K562 (cell line): ENCODE data around the gene WFDC1. TPM values are rescaled to one million over a fixed set of nuclear protein-coding genes. Genes with fewer than 3 reads are reported as not detected.

Experiments used
- ATAC-seq: fragments of 200-7000 bp; cut with Tn5 transposase; 3 replicates; pipeline ENCODE4 v1.9.1; 2020; ENCODE audit warnings: moderate library complexity
- BruUV-seq: library from RNA; stranded (reverse); fragments of 400-500 nt; replicated peaks from 2 replicates; lab custom pipeline; 2021; lab: Mats Ljungman, UMichigan
- CTCF ChIA-PET: fragments of 300-600 bp; formaldehyde crosslinking; extraction: SDS; loops from one replicate; lab custom pipeline; 2021; ENCODE audit warnings: low intra/inter-chr PET ratio; lab: Yijun Ruan, JAX
- POLR2A ChIA-PET: fragments of 300-600, 350-650 bp; sonication (Branson Sonifier 250); formaldehyde crosslinking; extraction: SDS; loops from one replicate; lab custom pipeline; 2021; ENCODE audit warnings: antibody characterized with exemption, inconsistent platforms; lab: Yijun Ruan, JAX
- DNase-seq, 4 experiments: peaks; one replicate each; pipeline versions ENCODE4 v3.0.0 to v3.0.0-alpha.2; 2011 to 2018; ENCODE audit warnings: low spot score in 3 of 4, mixed read lengths in 3 of 4; ENCODE audit errors: extremely low read depth in 1 of 4
- FAIRE-seq: peaks from 2 replicates; lab custom pipeline; 2011; peaks lifted over from hg19 to GRCh38; lab: Jason Lieb, UNC
- H2AFZ ChIP-seq: 2 replicates; pipeline ENCODE4 v1.6.0; 2011; ENCODE audit warnings: low read depth, low read length, control low read depth, inconsistent platforms
- H3K27ac ChIP-seq: fragments of 200-600 bp; 3 replicates; pipeline ENCODE4 v1.8.0; 2011; ENCODE audit warnings: low read depth, mild to moderate bottlenecking, control low read depth, inconsistent platforms, low read length, moderate library complexity, mixed read lengths; ENCODE audit errors: extremely low read depth
- H3K27me3 ChIP-seq, 2 experiments: fragments of 300-600 bp in 1 of 2; 2 replicates in 1 of 2; 3 replicates in 1 of 2; pipeline versions ENCODE4 v1.6.0 to v1.8.0; 2011; ENCODE audit warnings: inconsistent platforms in 2 of 2, low read length in 2 of 2, mild to moderate bottlenecking in 1 of 2, mixed read lengths in 1 of 2, moderate library complexity in 1 of 2; ENCODE audit not compliant: control insufficient read depth in 2 of 2, insufficient read depth in 2 of 2
- H3K36me3 ChIP-seq: fragments of 300-600 bp; 3 replicates; pipeline ENCODE4 v1.8.0; 2011; ENCODE audit warnings: mild to moderate bottlenecking, low read length, inconsistent platforms; ENCODE audit not compliant: control insufficient read depth, insufficient read depth
- H3K4me1 ChIP-seq, 2 experiments: fragments of 200-600 bp in 1 of 2; replicated peaks in 1 of 2; 2 replicates in 1 of 2; 3 replicates in 1 of 2; pipeline versions ENCODE4 v1.5.1 to v1.8.0; 2011; ENCODE audit warnings: inconsistent platforms in 2 of 2, low read length in 2 of 2, mild to moderate bottlenecking in 1 of 2, mixed read lengths in 1 of 2, moderate library complexity in 1 of 2; ENCODE audit not compliant: control insufficient read depth in 2 of 2, insufficient read depth in 2 of 2
- H3K4me2 ChIP-seq: 2 replicates; pipeline ENCODE4 v1.6.1; 2011; ENCODE audit warnings: low read length, control low read depth, inconsistent platforms, mixed read lengths; ENCODE audit not compliant: insufficient read depth
- H3K4me3 ChIP-seq: fragments of 200-600 bp; sonication (generic), shearing (Covaris generic); 2 replicates; pipeline ENCODE4 v1.5.1; 2016; ENCODE audit warnings: control low read depth, inconsistent platforms
- H3K79me2 ChIP-seq: fragments of 200-600 bp; 3 replicates; pipeline ENCODE4 v1.8.0; 2011; ENCODE audit warnings: low read length, inconsistent platforms; ENCODE audit not compliant: control insufficient read depth, insufficient read depth
- H3K9ac ChIP-seq, 2 experiments: 2 replicates each; pipeline versions ENCODE4 v1.6.0 to v1.6.1; 2011; ENCODE audit warnings: low read depth in 2 of 2, low read length in 2 of 2, control low read depth in 1 of 2, inconsistent platforms in 1 of 2, mild to moderate bottlenecking in 1 of 2, mixed read lengths in 1 of 2; ENCODE audit not compliant: insufficient read depth in 1 of 2
- H3K9me1 ChIP-seq: one replicate; pipeline ENCODE4 v1.6.0; 2011; ENCODE audit warnings: inconsistent platforms, mild to moderate bottlenecking, low read length, moderate library complexity; ENCODE audit not compliant: control insufficient read depth, insufficient read depth
- H3K9me3 ChIP-seq: replicated peaks from 2 replicates; pipeline ENCODE4 v1.5.1; 2011; ENCODE audit warnings: low read depth, low read length, inconsistent platforms; ENCODE audit not compliant: control insufficient read depth, insufficient read depth
- H4K20me1 ChIP-seq: replicated peaks from 2 replicates; pipeline ENCODE4 v1.6.1; 2011; ENCODE audit warnings: low read length, inconsistent platforms, mixed read lengths; ENCODE audit not compliant: control insufficient read depth, insufficient read depth
- FOXK2 ChIP-seq, 2 experiments: fragments of 450-650 bp; IDR thresholded peaks in 1 of 2; conservative IDR thresholded peaks in 1 of 2; 2 replicates each; pipeline ENCODE4 v1.6.1; 2016; ENCODE audit warnings: low read depth in 2 of 2, mild to moderate bottlenecking in 1 of 2
- YY1 ChIP-seq, 3 experiments: IDR thresholded peaks; 2 replicates each; pipeline ENCODE4 v1.6.1; 2011; ENCODE audit warnings: low read length in 2 of 3, mild to moderate bottlenecking in 2 of 3, moderate library complexity in 2 of 3, borderline replicate concordance in 1 of 3, control low read depth in 1 of 3, low read depth in 1 of 3; ENCODE audit not compliant: insufficient read depth in 3 of 3, insufficient replicate concordance in 2 of 3, control insufficient read depth in 1 of 3, insufficient read length in 1 of 3; ENCODE audit errors: extremely low read depth in 1 of 3
- WGBS: fragments of 100-300 bp; shearing (Covaris generic); methylation state at CpG from one replicate; pipeline ENCODE4 v1.1.6; 2016; ENCODE audit warnings: low coverage, mixed read lengths; ENCODE audit not compliant: insufficient coverage; ENCODE audit errors: missing lambda C conversion rate; 5-methylcytosine and 5-hydroxymethylcytosine counted together
- in situ Hi-C: fragments of 300-500 bp; cut with MboI; formaldehyde crosslinking; loops from 4 replicates; pipeline ENCODE4 v1.15.0; 2018; ENCODE audit warnings: inconsistent platforms, mixed read lengths
- intact Hi-C: fragments of 100-400 bp; cut with micrococcal nuclease; formaldehyde crosslinking; loops from 2 replicates; pipeline ENCODE4 v1.14.2; 2022
- polyA plus RNA-seq, 8 experiments: library from polyadenylated mRNA; depleted of rRNA in 4 of 8; stranded (reverse) in 5 of 8; unstranded in 3 of 8; fragments of >200 nt; fragmentation: Nextera tagmentation in 2 of 8; fragmentation: Illumina TruSeq in 1 of 8; extraction: Ambion mirVana in 2 of 8; extraction: Trizol in 1 of 8; gene quantifications; 2 replicates each; pipeline versions ENCODE4 v1.2.1 to v1.2.3, GENCODE V29; 2011 to 2014; ENCODE audit warnings: inconsistent platforms in 1 of 8, missing spikeins in 1 of 8
- total RNA-seq, 7 experiments: library from RNA; depleted of rRNA in 6 of 7; stranded (reverse); fragments of >200 nt in 6 of 7; fragmentation: Illumina TruSeq in 2 of 7; extraction: Trizol in 2 of 7; gene quantifications; 2 replicates each; pipeline versions ENCODE4 v1.2.1 to v1.2.3, GENCODE V29; 2011 to 2021; ENCODE audit warnings: low replicate concordance in 1 of 7
- TF ChIP-seq, protein P1 (sequence below): fragments of 450-650 bp; IDR thresholded peaks from 2 replicates; pipeline ENCODE4 v1.6.1; 2018; ENCODE audit not compliant: partially characterized antibody
- TF ChIP-seq, protein P2 (sequence below): fragments of 450-650 bp; formaldehyde crosslinking; IDR thresholded peaks from 2 replicates; pipeline ENCODE4 v1.4.0; 2022; ENCODE audit warnings: missing genetic modification characterization

WFDC1 gene
- total and polyA plus RNA-seq, 9 of the 15 experiments (the other 6 are each of a cell fraction or from before 2014, with no cell fraction given): not detected

- Histone ChIP-seq H3K79me2 (no peaks in the 10 kb centered on the region), H2AFZ (no peak overlapping the region), H3K9me1 (no peaks in the 10 kb centered on the region), H4K20me1 (no peaks in the 10 kb centered on the region), H3K4me1 (0 out of 5 replicates have a peak, but pooled peaks cover 0 to 2% of the 10 kb centered on the region in 2 experiments), H3K9me3 (no peaks in the 10 kb centered on the region), H3K9ac (no peak overlapping the region), H3K27ac (no peak overlapping the region), H3K27me3 (peaks cover 33 to 68% of the 10 kb centered on the region in 2 experiments), H3K36me3 (no peaks in the 10 kb centered on the region), H3K4me2 (no peak overlapping the region), H3K4me3 (no peak overlapping the region)
- in situ Hi-C loops (no loop called here), intact Hi-C loops (no loop called here)
- no TSS peak for BruUV-seq
- WGBS: 6% methylated on average over 6 of the region's 6 CpGs
- ATAC-seq (no peak), FAIRE-seq (no peak), DNase-seq (no peak)
- CTCF ChIA-PET: no interaction called here
- POLR2A ChIA-PET: no interaction called here
- TF ChIP-seq FOXK2 (conservative IDR thresholded peaks at IDR 0.05 in 1 of 2, IDR thresholded peaks at IDR 0.05 in 1 of 2; ENCODE audit: low read depth in 2 of 2) (peak in 1 of 2 experiments; percentile 30; a peak in 1 of 4 replicates), YY1 (IDR thresholded peaks at IDR 0.05; ENCODE audit: borderline replicate concordance in 1 of 3, control insufficient read depth in 1 of 3, extremely low read depth in 1 of 3, insufficient read depth in 3 of 3, insufficient read length in 1 of 3, insufficient replicate concordance in 2 of 3, low read depth in 1 of 3, low read length in 2 of 3) (no peak)
- TF ChIP-seq, protein P1, sequence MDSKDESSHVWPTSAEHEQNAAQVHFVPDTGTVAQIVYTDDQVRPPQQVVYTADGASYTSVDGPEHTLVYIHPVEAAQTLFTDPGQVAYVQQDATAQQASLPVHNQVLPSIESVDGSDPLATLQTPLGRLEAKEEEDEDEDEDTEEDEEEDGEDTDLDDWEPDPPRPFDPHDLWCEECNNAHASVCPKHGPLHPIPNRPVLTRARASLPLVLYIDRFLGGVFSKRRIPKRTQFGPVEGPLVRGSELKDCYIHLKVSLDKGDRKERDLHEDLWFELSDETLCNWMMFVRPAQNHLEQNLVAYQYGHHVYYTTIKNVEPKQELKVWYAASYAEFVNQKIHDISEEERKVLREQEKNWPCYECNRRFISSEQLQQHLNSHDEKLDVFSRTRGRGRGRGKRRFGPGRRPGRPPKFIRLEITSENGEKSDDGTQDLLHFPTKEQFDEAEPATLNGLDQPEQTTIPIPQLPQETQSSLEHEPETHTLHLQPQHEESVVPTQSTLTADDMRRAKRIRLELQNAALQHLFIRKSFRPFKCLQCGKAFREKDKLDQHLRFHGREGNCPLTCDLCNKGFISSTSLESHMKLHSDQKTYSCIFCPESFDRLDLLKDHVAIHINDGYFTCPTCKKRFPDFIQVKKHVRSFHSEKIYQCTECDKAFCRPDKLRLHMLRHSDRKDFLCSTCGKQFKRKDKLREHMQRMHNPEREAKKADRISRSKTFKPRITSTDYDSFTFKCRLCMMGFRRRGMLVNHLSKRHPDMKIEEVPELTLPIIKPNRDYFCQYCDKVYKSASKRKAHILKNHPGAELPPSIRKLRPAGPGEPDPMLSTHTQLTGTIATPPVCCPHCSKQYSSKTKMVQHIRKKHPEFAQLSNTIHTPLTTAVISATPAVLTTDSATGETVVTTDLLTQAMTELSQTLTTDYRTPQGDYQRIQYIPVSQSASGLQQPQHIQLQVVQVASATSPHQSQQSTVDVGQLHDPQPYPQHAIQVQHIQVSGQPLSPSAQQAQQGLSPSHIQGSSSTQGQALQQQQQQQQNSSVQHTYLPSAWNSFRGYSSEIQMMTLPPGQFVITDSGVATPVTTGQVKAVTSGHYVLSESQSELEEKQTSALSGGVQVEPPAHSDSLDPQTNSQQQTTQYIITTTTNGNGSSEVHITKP: peak; percentile 95
- TF ChIP-seq, protein P2, sequence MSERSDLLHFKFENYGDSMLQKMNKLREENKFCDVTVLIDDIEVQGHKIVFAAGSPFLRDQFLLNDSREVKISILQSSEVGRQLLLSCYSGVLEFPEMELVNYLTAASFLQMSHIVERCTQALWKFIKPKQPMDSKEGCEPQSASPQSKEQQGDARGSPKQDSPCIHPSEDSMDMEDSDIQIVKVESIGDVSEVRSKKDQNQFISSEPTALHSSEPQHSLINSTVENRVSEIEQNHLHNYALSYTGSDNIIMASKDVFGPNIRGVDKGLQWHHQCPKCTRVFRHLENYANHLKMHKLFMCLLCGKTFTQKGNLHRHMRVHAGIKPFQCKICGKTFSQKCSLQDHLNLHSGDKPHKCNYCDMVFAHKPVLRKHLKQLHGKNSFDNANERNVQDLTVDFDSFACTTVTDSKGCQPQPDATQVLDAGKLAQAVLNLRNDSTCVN: no peak
- TF ChIP-seq, all 486 proteins: peak for 2
Observed at GRCh38 chr16:84247331-84247730, 47.3 kb upstream of the WFDC1 start.
